IMR-90 (cell line): ENCODE measurements around the gene HOXD12. TPM values are rescaled to one million over a fixed set of nuclear protein-coding genes. Genes with fewer than 3 reads are reported as not detected.

Source experiments
- ATAC-seq: fragments of 200-7000 bp; cut with Tn5 transposase; 2 replicates; pipeline ENCODE4 v1.9.1; 2020; ENCODE audit warnings: low read depth, mild to moderate bottlenecking, moderate library complexity
- BruUV-seq: library from RNA; stranded (reverse); fragments of 400-500 nt; replicated peaks from 2 replicates; lab custom pipeline; 2021; lab: Mats Ljungman, UMichigan
- CTCF ChIA-PET: fragments of 300-600 bp; formaldehyde crosslinking; extraction: SDS; loops from one replicate; lab custom pipeline; 2021; ENCODE audit warnings: antibody characterized with exemption; lab: Yijun Ruan, JAX
- POLR2A ChIA-PET: fragments of 300-600 bp; sonication (Branson Sonifier 250); formaldehyde crosslinking; loops from one replicate; lab custom pipeline; 2022; ENCODE audit warnings: antibody characterized with exemption; ENCODE audit not compliant: unreplicated experiment; lab: Charles Lee
- DNase-seq: peaks from one replicate; pipeline ENCODE4 v3.0.0; 2013
- H2AFZ ChIP-seq: replicated peaks from 2 replicates; pipeline ENCODE3; 2013; ENCODE audit warnings: low read length, mild to moderate bottlenecking; ENCODE audit not compliant: poor library complexity
- H2AK5ac ChIP-seq: 2 replicates; pipeline ENCODE4 v1.6.1; 2013; ENCODE audit warnings: low read depth, low read length, inconsistent platforms
- H2AK9ac ChIP-seq: replicated peaks from 2 replicates; pipeline ENCODE3; 2013; ENCODE audit warnings: mild to moderate bottlenecking, low read depth, low read length, moderate library complexity; ENCODE audit not compliant: poor library complexity
- H2BK120ac ChIP-seq: 2 replicates; pipeline ENCODE4 v1.6.1; 2013; ENCODE audit warnings: low read depth, low read length, inconsistent platforms
- H2BK15ac ChIP-seq: 3 replicates; pipeline ENCODE4 v1.6.1; 2013; ENCODE audit warnings: low read depth, low read length, inconsistent platforms
- H2BK20ac ChIP-seq: 2 replicates; pipeline ENCODE4 v1.6.1; 2013; ENCODE audit warnings: low read depth, mild to moderate bottlenecking, inconsistent platforms, low read length, moderate library complexity
- H2BK5ac ChIP-seq: 2 replicates; pipeline ENCODE4 v1.6.1; 2013; ENCODE audit warnings: mild to moderate bottlenecking, low read depth, low read length, inconsistent platforms; ENCODE audit not compliant: poor library complexity, severe bottlenecking
- H3K14ac ChIP-seq: replicated peaks from 2 replicates; pipeline ENCODE4 v1.6.1; 2013; ENCODE audit warnings: low read depth, low read length, inconsistent platforms
- H3K18ac ChIP-seq: 2 replicates; pipeline ENCODE4 v1.6.1; 2013; ENCODE audit warnings: low read depth, low read length, control low read depth
- H3K23ac ChIP-seq: 2 replicates; pipeline ENCODE4 v1.6.1; 2013; ENCODE audit warnings: low read depth, low read length, inconsistent platforms
- H3K27ac ChIP-seq: 2 replicates; pipeline ENCODE4 v1.5.1; 2013; ENCODE audit warnings: mild to moderate bottlenecking, control low read depth, low read length; ENCODE audit not compliant: insufficient read depth
- H3K27me3 ChIP-seq: 2 replicates; pipeline ENCODE4 v1.6.1; 2013; ENCODE audit warnings: low read length; ENCODE audit not compliant: control insufficient read depth, insufficient read depth
- H3K36me3 ChIP-seq: 2 replicates; pipeline ENCODE4 v1.6.1; 2013; ENCODE audit warnings: low read length, mixed read lengths; ENCODE audit not compliant: control insufficient read depth, insufficient read depth
- H3K4ac ChIP-seq: 2 replicates; pipeline ENCODE4 v1.6.1; 2013; ENCODE audit warnings: low read depth, low read length, inconsistent platforms
- H3K4me1 ChIP-seq: 2 replicates; pipeline ENCODE4 v1.6.1; 2013; ENCODE audit warnings: low read length, mixed read lengths; ENCODE audit not compliant: control insufficient read depth, insufficient read depth
- H3K4me2 ChIP-seq: 2 replicates; pipeline ENCODE4 v1.6.1; 2013; ENCODE audit warnings: low read depth, mild to moderate bottlenecking, control low read depth, low read length, moderate library complexity
- H3K4me3 ChIP-seq: 2 replicates; pipeline ENCODE4 v1.5.1; 2013; ENCODE audit warnings: low read depth, mild to moderate bottlenecking, control low read depth, low read length, moderate library complexity; ENCODE audit not compliant: insufficient read depth
- H3K56ac ChIP-seq: 2 replicates; pipeline ENCODE4 v1.6.1; 2013; ENCODE audit warnings: low read length, inconsistent platforms; ENCODE audit not compliant: insufficient read depth; ENCODE audit errors: extremely low read depth
- H3K79me1 ChIP-seq, 2 experiments: 2 replicates each; pipeline ENCODE4 v1.6.1; 2013; ENCODE audit warnings: low read length in 2 of 2, inconsistent platforms in 1 of 2, low read depth in 1 of 2
- H3K9ac ChIP-seq: 2 replicates; pipeline ENCODE4 v1.6.1; 2013; ENCODE audit warnings: low read depth, low read length, control low read depth
- H3K9me1 ChIP-seq: 2 replicates; pipeline ENCODE4 v1.6.1; 2013; ENCODE audit warnings: low read length, inconsistent platforms; ENCODE audit not compliant: insufficient read depth
- H3K9me3 ChIP-seq: 2 replicates; pipeline ENCODE4 v1.6.1; 2013; ENCODE audit warnings: low read length; ENCODE audit not compliant: control insufficient read depth, insufficient read depth
- H4K20me1 ChIP-seq: 2 replicates; pipeline ENCODE4 v1.6.1; 2013; ENCODE audit warnings: low read length, inconsistent platforms; ENCODE audit not compliant: insufficient read depth
- H4K5ac ChIP-seq: 2 replicates; pipeline ENCODE4 v1.6.1; 2013; ENCODE audit warnings: mild to moderate bottlenecking, low read depth, low read length, control low read depth
- H4K8ac ChIP-seq, 2 experiments: 2 replicates each; pipeline ENCODE4 v1.6.1; 2013; ENCODE audit warnings: low read depth in 2 of 2, low read length in 2 of 2, control low read depth in 1 of 2, inconsistent platforms in 1 of 2
- H4K91ac ChIP-seq: 2 replicates; pipeline ENCODE4 v1.6.1; 2013; ENCODE audit warnings: low read depth, low read length, inconsistent platforms; ENCODE audit not compliant: insufficient read depth
- BHLHE40 ChIP-seq: fragments of 150-350 bp; IDR thresholded peaks from 2 replicates; pipeline ENCODE4 v1.6.1; 2016; ENCODE audit warnings: mild to moderate bottlenecking, low read depth, low read length
- CHD1 ChIP-seq: IDR thresholded peaks from 2 replicates; pipeline ENCODE4 v1.6.1; 2012; ENCODE audit warnings: low read depth, low read length, improper control_type of control experiment
- CTCF ChIP-seq: conservative IDR thresholded peaks from 2 replicates; pipeline ENCODE4 v1.5.1; 2012; ENCODE audit warnings: mild to moderate bottlenecking, low read depth, low read length, improper control_type of control experiment
- MAFK ChIP-seq: IDR thresholded peaks from 2 replicates; pipeline ENCODE4 v1.6.1; 2012; ENCODE audit warnings: low read depth, low read length, improper control_type of control experiment
- MXI1 ChIP-seq: IDR thresholded peaks from 2 replicates; pipeline ENCODE4 v1.6.1; 2012; ENCODE audit warnings: low read depth, mild to moderate bottlenecking, low read length, moderate library complexity, borderline replicate concordance
- NFE2L2 ChIP-seq: fragments of 150-350 bp; IDR thresholded peaks from 2 replicates; pipeline ENCODE4 v1.6.1; 2016; ENCODE audit warnings: low read depth, mild to moderate bottlenecking, low read length
- POLR2A ChIP-seq: IDR thresholded peaks from 2 replicates; pipeline ENCODE4 v1.6.1; 2012; ENCODE audit warnings: mild to moderate bottlenecking, low read depth, low read length
- RCOR1 ChIP-seq: IDR thresholded peaks from 2 replicates; pipeline ENCODE4 v1.6.1; 2012; ENCODE audit warnings: mild to moderate bottlenecking, low read length, improper control_type of control experiment; ENCODE audit not compliant: insufficient replicate concordance
- SMC3 ChIP-seq: fragments of 150-350 bp; IDR thresholded peaks from 2 replicates; pipeline ENCODE4 v1.6.1; 2016; ENCODE audit warnings: low read depth, mild to moderate bottlenecking, antibody characterized with exemption, low read length, moderate library complexity
- USF2 ChIP-seq: fragments of 150-350 bp; IDR thresholded peaks from 2 replicates; pipeline ENCODE4 v1.6.1; 2017; ENCODE audit warnings: mild to moderate bottlenecking, antibody characterized with exemption, low read length, low read depth
- WGBS, 2 experiments: methylation state at CpG; one replicate each; pipeline versions ENCODE4 v1.1.5 to v1.1.7; 2013; ENCODE audit warnings: missing lambda C conversion rate in 2 of 2; ENCODE audit not compliant: insufficient read length in 1 of 2; ENCODE audit errors: extremely low coverage in 2 of 2; 5-methylcytosine and 5-hydroxymethylcytosine counted together
- dilution Hi-C: fragments of 300-500 bp; cut with HindIII; formaldehyde crosslinking; loops from one replicate; pipeline ENCODE4 v1.14.3; 2018; ENCODE audit warnings: low sequenced_read_pairs; ENCODE audit not compliant: unreplicated experiment
- in situ Hi-C: fragments of 300-500 bp; cut with MboI; formaldehyde crosslinking; loops from 3 replicates; pipeline ENCODE4 v1.14.3; 2019; ENCODE audit warnings: low sequenced_read_pairs, inconsistent platforms, mixed read lengths
- intact Hi-C: fragments of 100-400 bp; cut with micrococcal nuclease; formaldehyde crosslinking; loops from 2 replicates; pipeline ENCODE4 v1.10.0; 2022
- polyA plus RNA-seq, 3 experiments: library from polyadenylated mRNA; depleted of rRNA; stranded (reverse); fragments of >200 nt; gene quantifications; 2 replicates each; pipeline ENCODE4 v1.2.3, GENCODE V29; 2012; ENCODE audit warnings: low replicate concordance in 1 of 3
- total RNA-seq: library from RNA; depleted of rRNA; stranded (reverse); fragments of >200 nt; gene quantifications from 2 replicates; pipeline ENCODE4 v1.2.3, GENCODE V29; 2012
- TF ChIP-seq, protein P1 (sequence below): fragments of 150-350 bp; IDR thresholded peaks from 2 replicates; pipeline ENCODE4 v1.6.1; 2016; ENCODE audit warnings: low read depth, mild to moderate bottlenecking, low read length, moderate library complexity, borderline replicate concordance

HOXD12 gene
- total and polyA plus RNA-seq, 2 of the 4 experiments (the other 2 are of a cell fraction) = not detected

- DNase-seq (no peak), ATAC-seq (no peak)
- H4K8ac ChIP-seq = no peak overlapping the region
- dilution Hi-C loops (no loop called here), intact Hi-C loops (no loop called here), in situ Hi-C loops (no loop called here)
- H3K9me3 ChIP-seq = peaks cover 14% of the 10 kb centered on the region
- H3K9me1 ChIP-seq = no peaks in the 10 kb centered on the region
- 20% methylated on average over 26 of the region's 40 CpGs; no CpG with 5 or more reads in 1 of the 2 experiments for WGBS, 2 experiments
- TF ChIP-seq CHD1 = no peak
- TF ChIP-seq USF2 = no peak
- TF ChIP-seq RCOR1 = no peak
- TF ChIP-seq NFE2L2 = no peak
- TF ChIP-seq MAFK = no peak
- TF ChIP-seq MXI1 = no peak
- TF ChIP-seq SMC3 = no peak
- TF ChIP-seq POLR2A = no peak
- TF ChIP-seq, protein P1, sequence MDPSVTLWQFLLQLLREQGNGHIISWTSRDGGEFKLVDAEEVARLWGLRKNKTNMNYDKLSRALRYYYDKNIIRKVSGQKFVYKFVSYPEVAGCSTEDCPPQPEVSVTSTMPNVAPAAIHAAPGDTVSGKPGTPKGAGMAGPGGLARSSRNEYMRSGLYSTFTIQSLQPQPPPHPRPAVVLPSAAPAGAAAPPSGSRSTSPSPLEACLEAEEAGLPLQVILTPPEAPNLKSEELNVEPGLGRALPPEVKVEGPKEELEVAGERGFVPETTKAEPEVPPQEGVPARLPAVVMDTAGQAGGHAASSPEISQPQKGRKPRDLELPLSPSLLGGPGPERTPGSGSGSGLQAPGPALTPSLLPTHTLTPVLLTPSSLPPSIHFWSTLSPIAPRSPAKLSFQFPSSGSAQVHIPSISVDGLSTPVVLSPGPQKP = no peak
- TF ChIP-seq BHLHE40 = no peak
- no peak for TF ChIP-seq CTCF
- no peaks in the 10 kb centered on the region for H4K20me1 ChIP-seq
- H4K5ac ChIP-seq = no peak overlapping the region
- no peak overlapping the region for H3K56ac ChIP-seq
- H3K23ac ChIP-seq = no peak overlapping the region
- no peak overlapping the region for H2AFZ ChIP-seq
- H2BK20ac ChIP-seq = no peak overlapping the region
- no peak overlapping the region for H2BK15ac ChIP-seq
- BruUV-seq = no TSS peak
- H3K4me1 ChIP-seq = no peaks in the 10 kb centered on the region
- no peaks in the 10 kb centered on the region for H3K79me1 ChIP-seq
- no peak overlapping the region for H3K18ac ChIP-seq
- H4K91ac ChIP-seq = no peak overlapping the region
- peaks cover 94% of the 10 kb centered on the region for H3K27me3 ChIP-seq
- H2AK5ac ChIP-seq = no peak overlapping the region
- H3K4me3 ChIP-seq = no peak overlapping the region
- H3K36me3 ChIP-seq = no peaks in the 10 kb centered on the region
- no peak overlapping the region for H2BK120ac ChIP-seq
- no peak overlapping the region for H2AK9ac ChIP-seq
- H3K27ac ChIP-seq = no peak overlapping the region
- POLR2A ChIA-PET = no interaction called here
- H3K4ac ChIP-seq = no peak overlapping the region
- H2BK5ac ChIP-seq = no peak overlapping the region
- CTCF ChIA-PET = no interaction called here
- H3K9ac ChIP-seq = no peak overlapping the region
- H3K4me2 ChIP-seq = no peak overlapping the region
- no peak overlapping the region for H3K14ac ChIP-seq
Observed at GRCh38 chr2:176117162-176117822, 17.7 kb downstream of the HOXD12 start.
